Peyer's patch (tissue), 4 donors: ENCODE measurements around the gene GLT8D1. TPM values are rescaled to one million over a fixed set of nuclear protein-coding genes. Genes with fewer than 3 reads are reported as not detected.
A peak's percentile ranks its signal among the peaks of the same experiment; 100 is the strongest.

Experiments used
- DNase-seq, 3 donors: peaks; one replicate each; pipeline ENCODE4 v3.0.0-alpha.2; 2017 to 2019
- H3K27ac ChIP-seq, 4 donors: fragments of 200-600 bp; sonication (generic); one replicate each; pipeline ENCODE4 v1.5.1; 2016 to 2019
- H3K27me3 ChIP-seq, 2 donors: fragments of 200-600 bp; sonication (generic); one replicate each; pipeline ENCODE4 v1.5.1; 2019
- H3K36me3 ChIP-seq, 3 donors: fragments of 200-600 bp; sonication (generic); one replicate each; pipeline ENCODE4 v1.5.1; 2016 to 2019
- H3K4me1 ChIP-seq, 4 donors: fragments of 200-600 bp; sonication (generic); one replicate each; pipeline ENCODE4 v1.5.1; 2016 to 2019
- H3K4me3 ChIP-seq, 4 donors: fragments of 200-600 bp; sonication (generic); 1 replicate in 3 of 4; 2 replicates in 1 of 4; pipeline ENCODE4 v1.5.1; 2016 to 2019; ENCODE audit warnings: mild to moderate bottlenecking in 1 of 4
- H3K9me3 ChIP-seq, 4 donors: fragments of 200-600 bp; sonication (generic); one replicate each; pipeline ENCODE4 v1.5.1; 2016 to 2019; ENCODE audit warnings: mild to moderate bottlenecking in 1 of 4
- CTCF ChIP-seq, 6 experiments: fragments of 450-650 bp in 4 of 6; fragments of 200-600 bp in 2 of 6; sonication (generic) in 1 of 6; IDR thresholded peaks; one replicate each; pipeline ENCODE4 v1.5.1; 2017 to 2019; ENCODE audit warnings: antibody characterized with exemption in 6 of 6, mild to moderate bottlenecking in 3 of 6, moderate library complexity in 1 of 6
- POLR2A ChIP-seq, 2 donors: fragments of 450-650 bp; IDR thresholded peaks; one replicate each; pipeline ENCODE4 v1.5.1; 2017; ENCODE audit warnings: antibody characterized with exemption in 2 of 2, mild to moderate bottlenecking in 2 of 2, moderate library complexity in 2 of 2
- total RNA-seq, 4 donors: library from RNA; depleted of rRNA; stranded (reverse); fragments of >200 nt; gene quantifications; one replicate each; pipeline ENCODE4 v1.1.0, GENCODE V29; 2016

GLT8D1 gene
- total RNA-seq, 4 donors from 2014 or later, result 25.6 to 31.2 (median 30.3) TPM

- peaks cover 0 to 7% (median 0%) of the 10 kb centered on the region in 4 donors for H3K4me1 ChIP-seq
- peaks cover 0 to 6% (median 0%) of the 10 kb centered on the region in 3 donors for H3K36me3 ChIP-seq
- TF ChIP-seq POLR2A (IDR thresholded peaks at IDR 0.05) (no peak), CTCF (IDR thresholded peaks at IDR 0.05) (no peak)
- H3K9me3 ChIP-seq, result no peaks in the 10 kb centered on the region
- DNase-seq, result no peak
- no peak overlapping the region for H3K4me3 ChIP-seq
- no peaks in the 10 kb centered on the region for H3K27me3 ChIP-seq
- no peak overlapping the region for H3K27ac ChIP-seq
Measured at GRCh38 chr3:52719618-52720017, 14.0 kb upstream of the GLT8D1 start.

- Histone ChIP-seq H3K27ac (no peak overlapping the region), H3K27me3 (no peaks in the 10 kb centered on the region), H3K4me3 (no peak overlapping the region), H3K36me3 (peaks cover 0 to 11% (median 0%) of the 10 kb centered on the region in 3 donors), H3K9me3 (no peaks in the 10 kb centered on the region), H3K4me1 (peaks cover 0 to 11% (median 0%) of the 10 kb centered on the region in 4 donors)
- no peak for DNase-seq
- no peak for TF ChIP-seq CTCF (IDR thresholded peaks at IDR 0.05)
- TF ChIP-seq POLR2A (IDR thresholded peaks at IDR 0.05), result no peak
Measured at GRCh38 chr3:52715714-52716305, 10.2 kb upstream of the GLT8D1 start.

- peaks cover 0 to 11% (median 0%) of the 10 kb centered on the region in 3 donors for H3K36me3 ChIP-seq
- H3K9me3 ChIP-seq, result no peaks in the 10 kb centered on the region
- no peaks in the 10 kb centered on the region for H3K27me3 ChIP-seq
- H3K4me1 ChIP-seq, result peaks cover 0 to 11% (median 0%) of the 10 kb centered on the region in 4 donors
- DNase-seq, result peak in 2 of 3 donors; percentile 77 to 82
- no peak for TF ChIP-seq POLR2A (IDR thresholded peaks at IDR 0.05)
- TF ChIP-seq CTCF (IDR thresholded peaks at IDR 0.05), result no peak
- H3K27ac ChIP-seq, result no peak overlapping the region
- peak overlapping the region in 2 of 4 donors; percentile 35 to 42 for H3K4me3 ChIP-seq
Measured at GRCh38 chr3:52714335-52715302, 9.0 kb upstream of the GLT8D1 start.

GRCh38 chr3:52712291-52713212 lies 7.0 kb upstream of the GLT8D1 start:
- Histone ChIP-seq H3K9me3 (no peaks in the 10 kb centered on the region), H3K27me3 (no peaks in the 10 kb centered on the region), H3K4me3 (no peak overlapping the region), H3K36me3 (peaks cover 0 to 20% (median 0%) of the 10 kb centered on the region in 3 donors), H3K27ac (no peak overlapping the region), H3K4me1 (peaks cover 0 to 13% (median 3%) of the 10 kb centered on the region in 4 donors)
- DNase-seq, result no peak
- no peak for TF ChIP-seq POLR2A (IDR thresholded peaks at IDR 0.05)
- TF ChIP-seq CTCF (IDR thresholded peaks at IDR 0.05), result no peak

- Histone ChIP-seq H3K4me1 (peaks cover 2 to 21% (median 10%) of the 10 kb centered on the region in 4 donors), H3K4me3 (no peak overlapping the region), H3K27ac (no peak overlapping the region), H3K27me3 (no peaks in the 10 kb centered on the region), H3K36me3 (peaks cover 0 to 20% (median 0%) of the 10 kb centered on the region in 3 donors), H3K9me3 (no peaks in the 10 kb centered on the region)
- TF ChIP-seq CTCF (IDR thresholded peaks at IDR 0.05) (no peak), POLR2A (IDR thresholded peaks at IDR 0.05) (no peak)
- DNase-seq, result no peak
Measured at GRCh38 chr3:52710512-52710911, 4.9 kb upstream of the GLT8D1 start.
